OCI-LY3 (cell line): Measurements from ENCODE around the gene SORCS1.

Experiments used
- H2AFZ ChIP-seq: fragments of 200-600, 300-600 bp; shearing (Covaris generic); 2 replicates; pipeline ENCODE4 v1.6.0; 2014; ENCODE audit warnings: antibody characterized with exemption, low read depth, low read length
- H3K27ac ChIP-seq: fragments of 200-600, 300-600 bp; sonication (generic); 2 replicates; pipeline ENCODE4 v1.5.1; 2014; ENCODE audit warnings: mild to moderate bottlenecking, low read length, moderate library complexity, mixed read lengths
- H3K27me3 ChIP-seq: fragments of 200-600, 300-600 bp; sonication (generic); 2 replicates; pipeline ENCODE4 v1.6.1; 2014; ENCODE audit warnings: low read depth, low read length, mixed read lengths
- H3K36me3 ChIP-seq: fragments of 200-600, 300-600 bp; sonication (generic); replicated peaks from 2 replicates; pipeline ENCODE3; 2014; ENCODE audit warnings: low read depth, low read length, mixed read lengths
- H3K4me1 ChIP-seq: fragments of 300-600, 200-600 bp; sonication (generic); 2 replicates; pipeline ENCODE4 v1.6.1; 2014; ENCODE audit warnings: low read length, mixed read lengths
- H3K4me2 ChIP-seq: fragments of 200-600, 300-600 bp; sonication (generic); 2 replicates; pipeline ENCODE4 v1.6.1; 2014; ENCODE audit warnings: low read length, mixed read lengths
- H3K4me3 ChIP-seq: fragments of 300-600, 200-600 bp; sonication (generic); 2 replicates; pipeline ENCODE4 v1.5.1; 2014; ENCODE audit warnings: antibody characterized with exemption, mild to moderate bottlenecking, low read length, moderate library complexity
- H3K79me2 ChIP-seq: fragments of 300-600, 200-600 bp; shearing (Covaris generic); 2 replicates; pipeline ENCODE4 v1.6.1; 2014; ENCODE audit warnings: mild to moderate bottlenecking, low read length, mixed read lengths
- H3K9ac ChIP-seq: fragments of 300-600, 200-600 bp; shearing (Covaris generic); 2 replicates; pipeline ENCODE4 v1.6.0; 2014; ENCODE audit warnings: mild to moderate bottlenecking, low read length, moderate library complexity
- H3K9me3 ChIP-seq: fragments of 200-600, 300-600 bp; shearing (Covaris generic); 2 replicates; pipeline ENCODE4 v1.6.1; 2014; ENCODE audit warnings: low read length, mixed read lengths; ENCODE audit not compliant: insufficient read depth
- H4K20me1 ChIP-seq: fragments of 200-600, 300-600 bp; sonication (generic); 2 replicates; pipeline ENCODE4 v1.6.1; 2016; ENCODE audit warnings: low read length, mixed read lengths; ENCODE audit not compliant: insufficient read depth
- CTCF ChIP-seq: fragments of 200-600, 300-600 bp; sonication (generic); IDR thresholded peaks from 2 replicates; pipeline ENCODE4 v1.5.1; 2014; ENCODE audit warnings: antibody characterized with exemption, low read length, low read depth
- EZH2phosphoT487 ChIP-seq: fragments of 200-600 bp; shearing (Covaris generic); IDR thresholded peaks from 2 replicates; pipeline ENCODE4 v1.6.1; 2018; ENCODE audit warnings: antibody characterized with exemption, mixed run types, low read depth

SORCS1 gene

GRCh38 chr10:106560925-106561640 lies 603.4 kb downstream of the SORCS1 start:
- Histone ChIP-seq H3K4me1 (no peaks in the 10 kb centered on the region), H3K27me3 (no peaks in the 10 kb centered on the region), H3K36me3 (no peaks in the 10 kb centered on the region), H3K9me3 (no peaks in the 10 kb centered on the region), H3K27ac (no peak overlapping the region), H3K9ac (no peak overlapping the region), H4K20me1 (no peaks in the 10 kb centered on the region), H3K4me3 (no peak overlapping the region), H3K79me2 (no peaks in the 10 kb centered on the region), H3K4me2 (no peak overlapping the region), H2AFZ (no peak overlapping the region)
- TF ChIP-seq EZH2phosphoT487 (no peak), CTCF (no peak)

GRCh38 chr10:106559442-106559841 lies 605.1 kb downstream of the SORCS1 start:
- Histone ChIP-seq H4K20me1 (no peaks in the 10 kb centered on the region), H3K27ac (no peak overlapping the region), H3K27me3 (no peaks in the 10 kb centered on the region), H3K4me2 (no peak overlapping the region), H3K4me3 (no peak overlapping the region), H3K79me2 (no peaks in the 10 kb centered on the region), H3K4me1 (no peaks in the 10 kb centered on the region), H2AFZ (no peak overlapping the region), H3K9me3 (no peaks in the 10 kb centered on the region), H3K36me3 (no peaks in the 10 kb centered on the region), H3K9ac (no peak overlapping the region)
- TF ChIP-seq CTCF (no peak), EZH2phosphoT487 (no peak)

- H3K36me3 ChIP-seq = no peaks in the 10 kb centered on the region
- no peak overlapping the region for H2AFZ ChIP-seq
- TF ChIP-seq EZH2phosphoT487 (no peak), CTCF (no peak)
- no peak overlapping the region for H3K4me2 ChIP-seq
- H3K79me2 ChIP-seq = no peaks in the 10 kb centered on the region
- H3K27me3 ChIP-seq = no peaks in the 10 kb centered on the region
- H3K4me1 ChIP-seq = no peaks in the 10 kb centered on the region
- H3K9me3 ChIP-seq = no peaks in the 10 kb centered on the region
- H4K20me1 ChIP-seq = no peaks in the 10 kb centered on the region
- H3K27ac ChIP-seq = no peak overlapping the region
- no peak overlapping the region for H3K4me3 ChIP-seq
- no peak overlapping the region for H3K9ac ChIP-seq
These were observed 606.4 kb downstream of the SORCS1 start for GRCh38 chr10:106557951-106558733.

- H3K36me3 ChIP-seq = no peaks in the 10 kb centered on the region
- H3K79me2 ChIP-seq = no peaks in the 10 kb centered on the region
- no peak overlapping the region for H3K9ac ChIP-seq
- no peaks in the 10 kb centered on the region for H3K27me3 ChIP-seq
- no peak overlapping the region for H3K4me2 ChIP-seq
- no peaks in the 10 kb centered on the region for H3K4me1 ChIP-seq
- no peaks in the 10 kb centered on the region for H4K20me1 ChIP-seq
- no peak overlapping the region for H3K27ac ChIP-seq
- no peak overlapping the region for H3K4me3 ChIP-seq
- no peak overlapping the region for H2AFZ ChIP-seq
- TF ChIP-seq CTCF = no peak
- no peak for TF ChIP-seq EZH2phosphoT487
- no peaks in the 10 kb centered on the region for H3K9me3 ChIP-seq
These were observed 607.5 kb downstream of the SORCS1 start for GRCh38 chr10:106557053-106557452.
